SK-N-SH treated with all-trans-retinoic acid at 6 μM for 48 hours (cell line): ENCODE data around the gene WDR19.

Source experiments
- GLIS3 ChIP-seq: fragments of 250-450 bp; sonication (Bioruptor Pico); IDR thresholded peaks from 2 replicates; pipeline ENCODE4 v1.5.0; 2020; ENCODE audit warnings: mild to moderate bottlenecking, moderate library complexity
- ISL1 ChIP-seq: fragments of 250-450 bp; sonication (Bioruptor Pico); IDR thresholded peaks from 2 replicates; pipeline ENCODE4 v2.1.2; 2022; ENCODE audit warnings: mild to moderate bottlenecking, moderate library complexity
- RARB ChIP-seq: fragments of 250-450 bp; sonication (Bioruptor Pico); IDR thresholded peaks from 2 replicates; pipeline ENCODE4 v1.8.0; 2021; ENCODE audit warnings: mild to moderate bottlenecking, moderate library complexity
- SNAI2 ChIP-seq: fragments of 250-450 bp; sonication (Bioruptor Pico); IDR thresholded peaks from 2 replicates; pipeline ENCODE4 v1.5.0; 2020; ENCODE audit warnings: mild to moderate bottlenecking, moderate library complexity
- ZNF565 ChIP-seq: fragments of 450-650 bp; formaldehyde crosslinking; conservative IDR thresholded peaks from 2 replicates; pipeline ENCODE4 v1.5.0; 2020; ENCODE audit warnings: low read depth, mild to moderate bottlenecking, moderate library complexity
- TF ChIP-seq, protein P1 (sequence below): fragments of 250-450 bp; sonication (Bioruptor Pico); IDR thresholded peaks from 2 replicates; pipeline ENCODE4 v1.8.0; 2020; ENCODE audit warnings: mild to moderate bottlenecking, moderate library complexity, borderline replicate concordance
- TF ChIP-seq, protein P2 (sequence below): fragments of 250-450 bp; sonication (Bioruptor Pico); IDR thresholded peaks from 2 replicates; pipeline ENCODE4 v1.5.1; 2020; ENCODE audit warnings: low read depth, mild to moderate bottlenecking, moderate library complexity
- TF ChIP-seq, protein P3 (sequence below): fragments of 250-450 bp; sonication (Bioruptor Pico); IDR thresholded peaks from 2 replicates; pipeline ENCODE4 v1.5.0; 2020; ENCODE audit warnings: mild to moderate bottlenecking, moderate library complexity

DNA sequence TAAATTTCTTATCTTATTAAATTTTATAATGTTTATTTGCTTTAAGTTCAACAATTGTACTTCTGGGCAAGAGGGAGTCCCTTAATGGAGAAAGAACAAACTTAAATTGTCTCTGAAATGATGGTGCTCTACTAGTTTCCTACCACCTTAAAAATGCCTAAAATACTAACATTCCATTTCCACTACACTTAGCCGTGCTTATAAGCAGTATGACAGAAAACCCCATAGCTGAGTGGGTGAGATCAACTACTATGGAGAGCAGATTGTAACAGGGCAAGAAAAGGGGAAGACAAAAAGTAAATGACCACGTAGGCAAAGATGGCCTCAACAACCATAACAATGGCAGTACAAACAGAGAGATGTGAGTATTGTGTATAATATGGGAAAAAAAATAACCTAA is 148.9 kb downstream of the WDR19 start:
- TF ChIP-seq, protein P1, sequence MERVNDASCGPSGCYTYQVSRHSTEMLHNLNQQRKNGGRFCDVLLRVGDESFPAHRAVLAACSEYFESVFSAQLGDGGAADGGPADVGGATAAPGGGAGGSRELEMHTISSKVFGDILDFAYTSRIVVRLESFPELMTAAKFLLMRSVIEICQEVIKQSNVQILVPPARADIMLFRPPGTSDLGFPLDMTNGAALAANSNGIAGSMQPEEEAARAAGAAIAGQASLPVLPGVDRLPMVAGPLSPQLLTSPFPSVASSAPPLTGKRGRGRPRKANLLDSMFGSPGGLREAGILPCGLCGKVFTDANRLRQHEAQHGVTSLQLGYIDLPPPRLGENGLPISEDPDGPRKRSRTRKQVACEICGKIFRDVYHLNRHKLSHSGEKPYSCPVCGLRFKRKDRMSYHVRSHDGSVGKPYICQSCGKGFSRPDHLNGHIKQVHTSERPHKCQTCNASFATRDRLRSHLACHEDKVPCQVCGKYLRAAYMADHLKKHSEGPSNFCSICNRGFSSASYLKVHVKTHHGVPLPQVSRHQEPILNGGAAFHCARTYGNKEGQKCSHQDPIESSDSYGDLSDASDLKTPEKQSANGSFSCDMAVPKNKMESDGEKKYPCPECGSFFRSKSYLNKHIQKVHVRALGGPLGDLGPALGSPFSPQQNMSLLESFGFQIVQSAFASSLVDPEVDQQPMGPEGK (CRISPR knock-in tag): no peak
- TF ChIP-seq, protein P2, sequence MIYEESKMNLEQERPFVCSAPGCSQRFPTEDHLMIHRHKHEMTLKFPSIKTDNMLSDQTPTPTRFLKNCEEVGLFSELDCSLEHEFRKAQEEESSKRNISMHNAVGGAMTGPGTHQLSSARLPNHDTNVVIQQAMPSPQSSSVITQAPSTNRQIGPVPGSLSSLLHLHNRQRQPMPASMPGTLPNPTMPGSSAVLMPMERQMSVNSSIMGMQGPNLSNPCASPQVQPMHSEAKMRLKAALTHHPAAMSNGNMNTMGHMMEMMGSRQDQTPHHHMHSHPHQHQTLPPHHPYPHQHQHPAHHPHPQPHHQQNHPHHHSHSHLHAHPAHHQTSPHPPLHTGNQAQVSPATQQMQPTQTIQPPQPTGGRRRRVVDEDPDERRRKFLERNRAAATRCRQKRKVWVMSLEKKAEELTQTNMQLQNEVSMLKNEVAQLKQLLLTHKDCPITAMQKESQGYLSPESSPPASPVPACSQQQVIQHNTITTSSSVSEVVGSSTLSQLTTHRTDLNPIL (CRISPR knock-in tag): no peak
- TF ChIP-seq, protein P3, sequence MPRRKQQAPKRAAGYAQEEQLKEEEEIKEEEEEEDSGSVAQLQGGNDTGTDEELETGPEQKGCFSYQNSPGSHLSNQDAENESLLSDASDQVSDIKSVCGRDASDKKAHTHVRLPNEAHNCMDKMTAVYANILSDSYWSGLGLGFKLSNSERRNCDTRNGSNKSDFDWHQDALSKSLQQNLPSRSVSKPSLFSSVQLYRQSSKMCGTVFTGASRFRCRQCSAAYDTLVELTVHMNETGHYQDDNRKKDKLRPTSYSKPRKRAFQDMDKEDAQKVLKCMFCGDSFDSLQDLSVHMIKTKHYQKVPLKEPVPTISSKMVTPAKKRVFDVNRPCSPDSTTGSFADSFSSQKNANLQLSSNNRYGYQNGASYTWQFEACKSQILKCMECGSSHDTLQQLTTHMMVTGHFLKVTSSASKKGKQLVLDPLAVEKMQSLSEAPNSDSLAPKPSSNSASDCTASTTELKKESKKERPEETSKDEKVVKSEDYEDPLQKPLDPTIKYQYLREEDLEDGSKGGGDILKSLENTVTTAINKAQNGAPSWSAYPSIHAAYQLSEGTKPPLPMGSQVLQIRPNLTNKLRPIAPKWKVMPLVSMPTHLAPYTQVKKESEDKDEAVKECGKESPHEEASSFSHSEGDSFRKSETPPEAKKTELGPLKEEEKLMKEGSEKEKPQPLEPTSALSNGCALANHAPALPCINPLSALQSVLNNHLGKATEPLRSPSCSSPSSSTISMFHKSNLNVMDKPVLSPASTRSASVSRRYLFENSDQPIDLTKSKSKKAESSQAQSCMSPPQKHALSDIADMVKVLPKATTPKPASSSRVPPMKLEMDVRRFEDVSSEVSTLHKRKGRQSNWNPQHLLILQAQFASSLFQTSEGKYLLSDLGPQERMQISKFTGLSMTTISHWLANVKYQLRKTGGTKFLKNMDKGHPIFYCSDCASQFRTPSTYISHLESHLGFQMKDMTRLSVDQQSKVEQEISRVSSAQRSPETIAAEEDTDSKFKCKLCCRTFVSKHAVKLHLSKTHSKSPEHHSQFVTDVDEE: no peak
- no peak for TF ChIP-seq RARB
- TF ChIP-seq GLIS3 (CRISPR knock-in tag): no peak
- no peak for TF ChIP-seq ISL1 (CRISPR knock-in tag)
- no peak for TF ChIP-seq SNAI2 (CRISPR knock-in tag)
- no peak for TF ChIP-seq ZNF565
